Neural cell (in vitro differentiated cells): ENCODE data around the gene SUFU. TPM values are rescaled to one million over a fixed set of nuclear protein-coding genes. Genes with fewer than 3 reads are reported as not detected.

Experiments
- H2AFZ ChIP-seq: fragments of 200-600, 300-800 bp; sonication (generic), shearing (Covaris generic); 2 replicates; pipeline ENCODE4 v1.6.0; 2014; ENCODE audit warnings: low read depth, mild to moderate bottlenecking, antibody characterized with exemption, low read length, moderate library complexity
- H3F3A ChIP-seq: fragments of 200-600 bp; shearing (Covaris generic); 2 replicates; pipeline ENCODE4 v1.6.1; 2016; ENCODE audit warnings: mild to moderate bottlenecking, moderate library complexity, mixed read lengths, antibody characterized with exemption, low read length; ENCODE audit not compliant: insufficient read depth, poor library complexity, severe bottlenecking
- H3K27ac ChIP-seq: fragments of 200-600, 300-800 bp; sonication (generic), shearing (Covaris generic); 2 replicates; pipeline ENCODE4 v1.5.1; 2014; ENCODE audit warnings: mild to moderate bottlenecking, low read length, moderate library complexity
- H3K27me3 ChIP-seq: fragments of 300-800, 200-600 bp; sonication (generic), shearing (Covaris generic); 2 replicates; pipeline ENCODE4 v1.6.0; 2014; ENCODE audit warnings: mild to moderate bottlenecking, low read depth, low read length, moderate library complexity; ENCODE audit not compliant: insufficient read depth
- H3K36me3 ChIP-seq: fragments of 300-800, 200-600 bp; sonication (generic), shearing (Covaris generic); 2 replicates; pipeline ENCODE4 v1.5.1; 2014; ENCODE audit warnings: mild to moderate bottlenecking, antibody characterized with exemption, low read length, moderate library complexity; ENCODE audit not compliant: insufficient read depth
- H3K4me2 ChIP-seq: fragments of 300-800, 200-600 bp; sonication (generic), shearing (Covaris generic); 2 replicates; pipeline ENCODE4 v1.6.0; 2014; ENCODE audit warnings: mild to moderate bottlenecking, low read length
- H3K4me3 ChIP-seq: fragments of 300-800, 200-600 bp; sonication (generic), shearing (Covaris generic); 2 replicates; pipeline ENCODE4 v1.5.1; 2014; ENCODE audit warnings: mild to moderate bottlenecking, low read length, moderate library complexity
- H3K79me2 ChIP-seq: fragments of 200-600 bp; shearing (Covaris generic); replicated peaks from 2 replicates; pipeline ENCODE4 v1.6.0; 2014; ENCODE audit warnings: mild to moderate bottlenecking, low read length, moderate library complexity; ENCODE audit not compliant: insufficient read depth
- H3K9ac ChIP-seq: fragments of 300-800, 200-600 bp; sonication (generic), shearing (Covaris generic); 2 replicates; pipeline ENCODE4 v1.6.1; 2016; ENCODE audit warnings: mild to moderate bottlenecking, low read length, mixed read lengths
- H3K9me2 ChIP-seq: fragments of 200-600 bp; shearing (Covaris generic); 2 replicates; pipeline ENCODE4 v1.6.1; 2016; ENCODE audit warnings: mild to moderate bottlenecking, low read length, mixed read lengths; ENCODE audit not compliant: insufficient read depth
- H3K9me3 ChIP-seq: fragments of 200-600, 300-800 bp; sonication (generic), shearing (Covaris generic); 2 replicates; pipeline ENCODE4 v1.6.1; 2016; ENCODE audit warnings: mild to moderate bottlenecking, mixed run types, low read length, moderate library complexity, mixed read lengths
- H4K20me1 ChIP-seq: fragments of 200-600 bp; shearing (Covaris generic); 2 replicates; pipeline ENCODE4 v1.6.1; 2016; ENCODE audit warnings: mild to moderate bottlenecking, mixed run types; ENCODE audit not compliant: insufficient read depth
- CTCF ChIP-seq: fragments of 450-650 bp; IDR thresholded peaks from 2 replicates; pipeline ENCODE4 v1.5.1; 2014; ENCODE audit warnings: antibody characterized with exemption, mild to moderate bottlenecking, moderate library complexity; ENCODE audit not compliant: poor library complexity, severe bottlenecking
- EP300 ChIP-seq: fragments of 450-650 bp; conservative IDR thresholded peaks from 2 replicates; pipeline ENCODE4 v1.6.1; 2014; ENCODE audit warnings: antibody characterized with exemption, mild to moderate bottlenecking, moderate library complexity; ENCODE audit not compliant: poor library complexity, severe bottlenecking
- EZH2 ChIP-seq: fragments of 200-600, 300-800 bp; shearing (Covaris generic), sonication (generic); IDR thresholded peaks from 2 replicates; pipeline ENCODE4 v1.6.1; 2014; ENCODE audit warnings: antibody characterized with exemption, low read length, borderline replicate concordance, mild to moderate bottlenecking; ENCODE audit not compliant: insufficient read depth, poor library complexity, severe bottlenecking
- MXI1 ChIP-seq: fragments of 450-650 bp; conservative IDR thresholded peaks from 2 replicates; pipeline ENCODE4 v1.6.1; 2014; ENCODE audit warnings: antibody characterized with exemption, mild to moderate bottlenecking; ENCODE audit not compliant: poor library complexity, severe bottlenecking
- POLR2AphosphoS5 ChIP-seq: IDR thresholded peaks from 2 replicates; pipeline ENCODE4 v1.6.1; 2012
- RAD21 ChIP-seq: fragments of 450-650 bp; conservative IDR thresholded peaks from 2 replicates; pipeline ENCODE4 v1.6.1; 2014; ENCODE audit warnings: antibody characterized with exemption, mild to moderate bottlenecking, moderate library complexity
- SMC3 ChIP-seq: fragments of 450-650 bp; conservative IDR thresholded peaks from 2 replicates; pipeline ENCODE4 v1.6.1; 2014; ENCODE audit warnings: antibody characterized with exemption, mild to moderate bottlenecking, moderate library complexity; ENCODE audit not compliant: poor library complexity
- TAF1 ChIP-seq: IDR thresholded peaks from 2 replicates; pipeline ENCODE4 v1.6.1; 2012; ENCODE audit warnings: low read depth
- polyA plus RNA-seq: library from polyadenylated mRNA; depleted of rRNA; stranded (reverse); fragments of >200 nt; gene quantifications from 2 replicates; pipeline ENCODE4 v1.2.3, GENCODE V29; 2014
- TF ChIP-seq, protein P1 (sequence below): IDR thresholded peaks from 2 replicates; pipeline ENCODE4 v1.6.1; 2012; ENCODE audit warnings: borderline replicate concordance

Gene SUFU
- polyA plus RNA-seq, 1 donor from 2014 or later: 4.8 TPM

DNA sequence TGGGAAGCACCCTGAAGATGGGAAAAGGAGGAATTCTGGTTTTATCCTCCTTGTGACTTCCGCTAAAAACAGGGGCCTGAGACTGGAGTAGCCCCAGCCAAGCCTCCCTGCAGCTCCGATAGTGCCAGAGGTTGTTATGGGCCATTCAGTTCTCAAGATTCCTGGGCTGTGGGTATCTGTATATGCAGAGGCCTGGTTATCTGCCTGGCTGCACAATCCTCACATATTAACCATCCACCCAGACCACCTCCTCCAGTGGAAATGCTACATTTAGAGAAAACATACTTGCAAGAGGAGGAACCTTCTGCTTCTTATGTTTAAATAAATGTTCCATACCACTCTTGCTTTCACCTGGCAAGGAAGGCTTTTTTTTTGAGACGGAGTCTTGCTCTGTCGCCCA lies 175.8 kb downstream of the SUFU start:
- H3K27me3 ChIP-seq: no peaks in the 10 kb centered on the region
- H3K9ac ChIP-seq: no peak overlapping the region
- no peaks in the 10 kb centered on the region for H3K9me2 ChIP-seq
- no peak overlapping the region for H3K27ac ChIP-seq
- no peaks in the 10 kb centered on the region for H3K9me3 ChIP-seq
- peaks cover 5% of the 10 kb centered on the region for H3F3A ChIP-seq
- TF ChIP-seq POLR2AphosphoS5: no peak
- H3K79me2 ChIP-seq: no peaks in the 10 kb centered on the region
- peaks cover 5% of the 10 kb centered on the region for H3K36me3 ChIP-seq
- no peak overlapping the region for H3K4me3 ChIP-seq
- H3K4me2 ChIP-seq: no peak overlapping the region
- H4K20me1 ChIP-seq: no peaks in the 10 kb centered on the region
- no peak overlapping the region for H2AFZ ChIP-seq

DNA sequence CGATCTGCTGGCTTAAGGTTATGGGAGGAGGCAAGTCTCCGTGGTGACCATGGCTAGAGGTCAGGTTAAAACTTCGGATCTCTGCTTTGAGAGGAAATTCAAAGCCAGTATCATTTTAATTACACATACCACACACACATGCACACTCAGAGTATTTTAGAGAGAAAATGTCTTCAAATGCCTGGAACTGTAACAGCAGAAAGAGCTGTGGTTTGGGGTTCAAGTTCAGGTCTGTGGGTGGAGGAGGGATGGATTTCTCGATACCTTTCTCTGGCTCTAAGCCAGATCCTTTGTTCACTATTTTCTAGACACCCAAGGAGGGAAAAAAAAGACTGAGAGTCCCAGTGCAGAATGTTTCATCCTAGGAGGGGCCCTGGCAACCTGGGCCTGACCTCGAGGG lies 177.9 kb downstream of the SUFU start:
- Histone ChIP-seq H2AFZ (no peak overlapping the region), H3K4me2 (no peak overlapping the region), H3K36me3 (peaks cover 5% of the 10 kb centered on the region), H3K9me3 (no peaks in the 10 kb centered on the region), H3F3A (peaks cover under 1% of the 10 kb centered on the region), H3K4me3 (no peak overlapping the region), H3K9ac (no peak overlapping the region), H3K27ac (no peak overlapping the region), H4K20me1 (no peaks in the 10 kb centered on the region), H3K79me2 (no peaks in the 10 kb centered on the region), H3K27me3 (no peaks in the 10 kb centered on the region), H3K9me2 (no peaks in the 10 kb centered on the region)
- no peak for TF ChIP-seq SMC3
- TF ChIP-seq EP300: no peak
- TF ChIP-seq EZH2: no peak
- TF ChIP-seq MXI1: no peak
- no peak for TF ChIP-seq TAF1
- no peak for TF ChIP-seq POLR2AphosphoS5
- TF ChIP-seq CTCF: no peak
- TF ChIP-seq, protein P1, sequence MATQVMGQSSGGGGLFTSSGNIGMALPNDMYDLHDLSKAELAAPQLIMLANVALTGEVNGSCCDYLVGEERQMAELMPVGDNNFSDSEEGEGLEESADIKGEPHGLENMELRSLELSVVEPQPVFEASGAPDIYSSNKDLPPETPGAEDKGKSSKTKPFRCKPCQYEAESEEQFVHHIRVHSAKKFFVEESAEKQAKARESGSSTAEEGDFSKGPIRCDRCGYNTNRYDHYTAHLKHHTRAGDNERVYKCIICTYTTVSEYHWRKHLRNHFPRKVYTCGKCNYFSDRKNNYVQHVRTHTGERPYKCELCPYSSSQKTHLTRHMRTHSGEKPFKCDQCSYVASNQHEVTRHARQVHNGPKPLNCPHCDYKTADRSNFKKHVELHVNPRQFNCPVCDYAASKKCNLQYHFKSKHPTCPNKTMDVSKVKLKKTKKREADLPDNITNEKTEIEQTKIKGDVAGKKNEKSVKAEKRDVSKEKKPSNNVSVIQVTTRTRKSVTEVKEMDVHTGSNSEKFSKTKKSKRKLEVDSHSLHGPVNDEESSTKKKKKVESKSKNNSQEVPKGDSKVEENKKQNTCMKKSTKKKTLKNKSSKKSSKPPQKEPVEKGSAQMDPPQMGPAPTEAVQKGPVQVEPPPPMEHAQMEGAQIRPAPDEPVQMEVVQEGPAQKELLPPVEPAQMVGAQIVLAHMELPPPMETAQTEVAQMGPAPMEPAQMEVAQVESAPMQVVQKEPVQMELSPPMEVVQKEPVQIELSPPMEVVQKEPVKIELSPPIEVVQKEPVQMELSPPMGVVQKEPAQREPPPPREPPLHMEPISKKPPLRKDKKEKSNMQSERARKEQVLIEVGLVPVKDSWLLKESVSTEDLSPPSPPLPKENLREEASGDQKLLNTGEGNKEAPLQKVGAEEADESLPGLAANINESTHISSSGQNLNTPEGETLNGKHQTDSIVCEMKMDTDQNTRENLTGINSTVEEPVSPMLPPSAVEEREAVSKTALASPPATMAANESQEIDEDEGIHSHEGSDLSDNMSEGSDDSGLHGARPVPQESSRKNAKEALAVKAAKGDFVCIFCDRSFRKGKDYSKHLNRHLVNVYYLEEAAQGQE: no peak
- no peak for TF ChIP-seq RAD21

DNA sequence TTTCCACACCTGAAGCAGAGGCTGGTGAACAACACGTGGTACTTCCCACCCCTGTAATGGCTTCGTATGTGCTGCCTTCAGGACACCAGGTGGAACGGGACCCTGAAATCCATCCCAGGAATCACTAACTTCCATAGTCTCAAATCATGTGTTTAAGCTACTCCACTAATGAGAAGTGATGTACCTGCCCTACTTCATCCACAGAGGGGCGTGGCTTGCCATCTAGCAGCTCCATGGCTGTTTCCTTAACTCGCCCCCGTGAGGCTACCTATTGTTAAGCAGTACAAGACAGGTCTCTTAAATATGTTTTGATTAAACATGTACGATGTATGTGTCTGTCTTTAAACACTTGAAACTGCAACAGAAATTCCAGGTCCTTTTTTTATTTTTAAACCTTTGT lies 178.6 kb downstream of the SUFU start:
- Histone ChIP-seq H3K9ac (no peak overlapping the region), H3F3A (no peaks in the 10 kb centered on the region), H3K79me2 (no peaks in the 10 kb centered on the region), H3K36me3 (peaks cover 5% of the 10 kb centered on the region), H3K9me3 (no peaks in the 10 kb centered on the region), H3K27me3 (no peaks in the 10 kb centered on the region), H3K4me2 (no peak overlapping the region), H3K4me3 (no peak overlapping the region), H3K9me2 (no peaks in the 10 kb centered on the region), H2AFZ (no peak overlapping the region), H3K27ac (no peak overlapping the region), H4K20me1 (no peaks in the 10 kb centered on the region)
- TF ChIP-seq SMC3: no peak
- no peak for TF ChIP-seq POLR2AphosphoS5
